Suprapubic skin (tissue), 3 donors: Measurements from ENCODE around the gene MOB1A.

Experiments
- POLR2A ChIP-seq, 2 donors: fragments of 450-650 bp; IDR thresholded peaks; one replicate each; pipeline ENCODE4 v1.6.1; 2017; ENCODE audit warnings: antibody characterized with exemption in 2 of 2, mild to moderate bottlenecking in 2 of 2, moderate library complexity in 2 of 2
- TF ChIP-seq, protein P1 (sequence below), 2 donors: fragments of 200-600 bp in 1 of 2; fragments of 450-650 bp in 1 of 2; sonication (generic) in 1 of 2; IDR thresholded peaks; one replicate each; pipeline ENCODE4 v1.5.1; 2016 to 2019; ENCODE audit warnings: antibody characterized with exemption in 2 of 2, mild to moderate bottlenecking in 1 of 2, moderate library complexity in 1 of 2

DNA sequence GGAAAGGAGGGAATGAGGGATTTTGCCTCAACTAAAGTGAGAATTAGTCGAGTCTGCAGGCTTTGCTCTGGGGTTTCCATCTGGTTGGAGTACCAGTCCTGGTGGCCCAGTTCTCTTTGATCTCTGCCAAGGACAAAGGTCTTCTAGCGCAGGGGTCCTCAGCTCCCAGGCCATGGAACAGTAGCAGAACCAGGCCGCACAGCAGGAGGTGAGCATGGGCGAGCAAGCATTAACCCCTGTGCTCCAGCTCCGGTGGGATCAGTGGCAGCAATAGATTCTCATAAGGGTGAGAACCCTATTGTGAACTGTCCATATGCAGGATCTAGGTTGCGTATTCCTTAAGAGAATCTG, 43.6 kb upstream of the MOB1A start:
- TF ChIP-seq, protein P1, sequence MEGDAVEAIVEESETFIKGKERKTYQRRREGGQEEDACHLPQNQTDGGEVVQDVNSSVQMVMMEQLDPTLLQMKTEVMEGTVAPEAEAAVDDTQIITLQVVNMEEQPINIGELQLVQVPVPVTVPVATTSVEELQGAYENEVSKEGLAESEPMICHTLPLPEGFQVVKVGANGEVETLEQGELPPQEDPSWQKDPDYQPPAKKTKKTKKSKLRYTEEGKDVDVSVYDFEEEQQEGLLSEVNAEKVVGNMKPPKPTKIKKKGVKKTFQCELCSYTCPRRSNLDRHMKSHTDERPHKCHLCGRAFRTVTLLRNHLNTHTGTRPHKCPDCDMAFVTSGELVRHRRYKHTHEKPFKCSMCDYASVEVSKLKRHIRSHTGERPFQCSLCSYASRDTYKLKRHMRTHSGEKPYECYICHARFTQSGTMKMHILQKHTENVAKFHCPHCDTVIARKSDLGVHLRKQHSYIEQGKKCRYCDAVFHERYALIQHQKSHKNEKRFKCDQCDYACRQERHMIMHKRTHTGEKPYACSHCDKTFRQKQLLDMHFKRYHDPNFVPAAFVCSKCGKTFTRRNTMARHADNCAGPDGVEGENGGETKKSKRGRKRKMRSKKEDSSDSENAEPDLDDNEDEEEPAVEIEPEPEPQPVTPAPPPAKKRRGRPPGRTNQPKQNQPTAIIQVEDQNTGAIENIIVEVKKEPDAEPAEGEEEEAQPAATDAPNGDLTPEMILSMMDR (IDR thresholded peaks at IDR 0.05): no peak
- no peak for TF ChIP-seq POLR2A (IDR thresholded peaks at IDR 0.05)
